DMS79 (cell line): ENCODE measurements around the gene GATAD1.
"Not testable (repeated sequence)": the region's sequence is repeated elsewhere in the genome, so short reads cannot be mapped to it uniquely, and the experiment has no call there.

Experiments used
- DNase-seq: peaks from one replicate; lab custom pipeline; 2025; lab: John Stamatoyannopoulos, UW

GATAD1 gene

DNA sequence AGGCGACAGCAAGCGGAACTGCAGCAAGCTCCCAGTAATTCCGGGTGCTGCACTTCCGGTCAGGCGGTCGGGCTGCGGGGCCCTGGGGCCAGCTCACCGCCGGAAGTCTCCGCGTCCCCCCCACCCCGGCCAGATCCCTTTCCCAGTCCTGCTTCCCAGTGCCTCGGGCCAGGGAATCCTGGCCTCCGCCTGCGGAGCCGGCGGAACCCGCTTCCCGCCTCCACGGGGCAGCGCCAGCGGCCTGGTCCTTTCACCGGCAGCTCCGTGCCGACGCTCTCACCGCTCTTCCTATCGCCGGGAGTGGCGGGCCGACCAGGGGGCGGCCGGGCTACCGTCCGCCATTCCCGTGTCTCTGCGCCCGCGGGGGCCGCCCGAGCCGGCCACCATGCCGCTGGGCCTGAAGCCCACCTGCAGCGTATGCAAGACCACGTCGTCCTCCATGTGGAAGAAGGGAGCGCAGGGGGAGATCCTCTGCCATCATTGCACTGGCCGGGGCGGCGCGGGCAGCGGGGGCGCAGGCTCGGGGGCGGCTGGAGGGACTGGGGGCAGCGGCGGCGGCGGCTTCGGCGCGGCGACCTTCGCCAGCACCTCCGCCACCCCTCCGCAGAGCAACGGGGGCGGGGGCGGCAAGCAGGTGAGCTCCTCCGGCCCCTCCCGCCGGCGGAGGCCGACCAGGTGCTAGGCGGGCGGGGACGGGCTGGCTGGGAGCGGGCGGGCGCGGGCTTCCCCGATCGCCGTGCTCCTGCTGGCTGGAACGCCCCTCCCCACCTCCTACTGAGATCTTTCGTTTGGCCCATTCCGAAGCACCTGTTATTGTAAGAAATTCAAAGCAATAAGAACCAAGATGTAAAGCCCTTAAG lies at the start of gene GATAD1:
TSS of gene GATAD1 (plus strand) at position 138 of the 860 bp plus-strand sequence. CDS start at position 386, 248 bp downstream.
- DNase-seq = peak; percentile 80

GRCh38 chr7:92397542-92397941 lies 49.7 kb upstream of the GATAD1 start:
- DNase-seq = no peak

GRCh38 chr7:92400013-92400412 lies 47.3 kb upstream of the GATAD1 start:
- no peak for DNase-seq

DNA sequence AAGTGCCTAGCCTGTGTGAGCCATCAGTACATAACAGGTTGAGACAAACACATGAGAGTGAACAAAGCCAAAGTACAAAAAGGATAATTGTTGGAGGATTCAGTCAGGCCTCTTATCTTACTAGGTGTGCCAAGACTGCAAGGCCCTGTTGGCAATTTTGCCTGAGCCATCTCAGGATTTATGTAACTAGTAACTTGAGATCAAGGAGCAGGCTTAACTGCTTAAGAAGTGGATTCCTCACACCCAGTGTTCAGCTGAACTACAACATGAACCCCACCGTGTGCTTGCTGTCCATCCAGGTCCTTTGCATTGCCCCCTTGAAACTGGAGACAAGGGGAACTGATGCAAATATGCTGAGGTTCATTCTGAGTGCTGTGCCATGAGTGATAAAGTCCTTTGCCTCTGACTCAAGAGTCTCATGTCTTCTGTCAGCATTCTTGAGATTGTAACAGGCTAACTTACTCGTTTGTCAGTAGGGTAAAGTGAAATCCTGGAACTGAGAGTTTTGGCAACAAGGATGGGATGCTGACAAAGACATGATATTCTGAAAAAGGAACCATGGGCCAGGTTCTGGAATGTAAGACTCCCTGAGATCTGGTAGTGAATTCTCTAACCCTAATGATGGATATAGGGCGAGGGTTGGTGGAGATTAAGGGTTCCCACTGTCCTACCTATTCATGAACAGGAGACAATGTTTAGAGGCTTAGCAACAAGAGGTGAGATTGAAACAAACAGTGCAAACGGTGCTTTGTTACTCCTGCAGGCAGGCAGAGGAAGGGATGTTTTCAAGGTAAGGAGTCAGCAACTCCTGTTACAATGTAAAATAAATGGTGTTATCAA lies 44.1 kb upstream of the GATAD1 start:
- DNase-seq = peak; percentile 38

GRCh38 chr7:92403760-92404074 lies 43.6 kb upstream of the GATAD1 start:
- DNase-seq = no peak

GRCh38 chr7:92404170-92404614 lies 43.1 kb upstream of the GATAD1 start:
- DNase-seq = no peak

DNA sequence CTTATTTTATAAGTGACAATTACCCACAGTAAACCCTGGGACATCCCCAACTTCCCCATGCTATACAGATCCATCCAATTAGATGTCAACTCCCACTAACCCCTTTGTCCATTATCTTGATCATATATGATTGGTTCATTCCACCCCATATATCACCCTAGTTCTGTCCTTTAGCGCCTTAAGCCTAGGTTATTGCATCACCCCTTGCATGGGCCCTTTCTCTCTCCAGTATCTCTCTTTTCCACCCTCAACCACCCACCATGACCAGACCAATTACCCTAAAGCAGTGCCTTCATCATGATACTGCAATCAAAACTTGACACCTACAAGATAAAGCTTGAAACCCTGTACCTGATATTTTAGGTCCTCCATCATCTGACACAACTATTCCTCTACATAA lies 37.9 kb upstream of the GATAD1 start:
- DNase-seq = no peak

DNA sequence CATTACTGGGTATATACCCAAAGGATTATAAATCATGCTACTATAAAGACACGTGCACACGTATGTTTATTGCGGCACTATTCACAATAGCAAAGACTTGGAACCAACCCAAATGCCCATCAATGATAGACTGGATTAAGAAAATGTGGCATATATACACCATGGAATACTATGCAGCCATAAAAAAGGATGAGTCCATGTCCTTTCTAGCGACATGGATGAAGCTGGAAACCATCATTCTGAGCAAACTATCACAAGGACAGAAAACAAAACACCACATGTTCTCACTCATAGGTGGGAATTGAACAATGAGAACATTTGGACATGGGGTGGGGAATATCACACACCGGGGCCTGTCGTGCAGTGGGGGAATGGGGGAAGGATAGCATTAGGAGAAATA lies 37.1 kb upstream of the GATAD1 start:
- DNase-seq = not testable (repeated sequence)

DNA sequence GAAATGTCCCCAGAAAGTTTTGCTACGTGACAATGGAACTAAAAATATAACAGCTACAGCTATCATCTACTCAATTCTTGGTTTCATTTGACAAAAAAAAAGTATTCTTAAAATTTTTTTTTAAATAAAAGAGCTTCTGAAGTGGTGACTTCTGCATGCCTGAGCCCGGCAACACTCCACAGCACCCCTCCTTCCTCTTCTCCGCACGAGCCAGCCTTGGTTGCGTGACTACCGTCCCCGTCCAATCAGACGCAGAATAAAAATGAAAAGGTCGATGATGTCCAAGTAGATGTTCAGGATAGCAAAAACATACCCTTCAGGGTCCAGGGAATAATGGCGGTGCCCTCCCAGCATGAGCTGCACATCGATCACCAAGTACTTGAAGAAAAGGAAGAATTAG lies 34.5 kb upstream of the GATAD1 start:
- no peak for DNase-seq

DNA sequence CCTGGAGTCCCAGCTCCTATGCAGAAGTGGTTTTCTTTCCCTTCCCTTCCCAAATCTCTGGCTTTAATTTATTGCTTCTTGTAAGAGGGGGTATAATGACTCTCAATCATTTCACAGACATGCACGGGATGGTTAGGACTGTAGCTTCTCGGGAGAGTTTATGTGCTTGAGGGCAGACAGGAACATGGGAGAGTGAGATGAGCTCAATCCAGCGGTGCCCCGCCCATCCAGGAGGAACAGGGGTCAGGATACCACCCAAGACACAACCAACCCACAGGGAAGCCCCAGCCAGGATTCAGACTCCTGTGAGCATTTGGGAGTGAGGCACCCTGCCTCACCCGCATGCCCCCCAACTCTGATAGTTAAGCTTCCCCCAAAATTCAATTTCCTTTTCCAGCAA lies 33.7 kb upstream of the GATAD1 start:
- DNase-seq = no peak

- DNase-seq = no peak
These were observed 32.1 kb upstream of the GATAD1 start for GRCh38 chr7:92415225-92415624.

DNA sequence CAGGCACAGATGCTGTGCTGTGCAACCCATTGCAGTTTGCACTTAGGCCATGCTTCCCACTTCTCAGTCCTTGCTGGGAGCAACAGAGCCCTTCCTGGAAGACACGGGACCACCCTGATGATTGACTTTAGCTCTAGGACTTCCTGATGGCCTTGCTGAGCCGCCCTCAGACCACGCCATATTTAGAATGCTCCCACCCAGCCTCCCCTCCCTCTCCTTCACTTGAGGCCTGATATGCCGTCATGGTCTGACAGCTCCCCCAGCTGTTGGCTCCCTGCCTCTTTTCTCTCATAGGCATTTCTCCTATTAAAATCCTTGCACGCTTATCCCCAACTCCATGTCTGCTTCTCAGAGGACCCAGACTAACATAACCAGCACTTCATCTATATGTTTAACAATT lies 29.4 kb upstream of the GATAD1 start:
- no peak for DNase-seq

DNA sequence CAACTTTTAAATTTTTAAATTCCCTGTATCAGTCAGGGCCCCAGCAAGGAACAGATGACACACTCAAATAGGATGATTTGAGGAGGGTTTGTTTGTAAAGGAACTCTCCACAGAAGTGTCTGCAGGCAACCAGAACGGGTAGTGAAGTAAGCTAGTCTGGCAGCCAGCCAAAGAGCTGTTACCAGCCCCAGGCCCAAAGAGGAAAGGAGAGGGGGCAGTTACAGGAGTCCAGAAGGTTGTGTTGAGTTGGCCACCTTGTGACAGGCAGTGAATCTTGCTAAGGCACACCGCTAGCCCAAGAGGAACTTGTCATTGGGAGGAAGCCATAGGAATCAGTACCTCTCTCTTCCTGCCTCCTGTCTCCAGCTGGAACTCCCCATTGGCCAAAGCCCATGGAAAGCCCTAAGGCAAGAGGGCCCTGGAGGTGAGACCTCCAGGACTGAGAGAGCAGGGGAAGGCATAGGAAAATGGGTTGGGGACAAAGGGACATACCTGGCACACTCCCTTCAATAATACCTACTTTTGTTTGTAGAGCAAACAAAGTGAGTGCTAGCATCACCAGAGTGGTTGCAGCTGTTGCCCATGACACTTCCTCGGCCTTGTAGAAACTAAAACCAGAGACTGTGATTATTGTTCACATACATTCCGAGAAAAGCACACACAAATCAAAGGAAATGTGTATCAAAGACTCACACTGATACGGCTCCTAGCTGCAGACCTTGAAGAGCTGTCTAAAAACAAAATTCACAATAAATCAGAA lies 25.4 kb upstream of the GATAD1 start:
- peak; percentile 89 for DNase-seq

GRCh38 chr7:92422926-92423325 lies 24.4 kb upstream of the GATAD1 start:
- no peak for DNase-seq

- DNase-seq = no peak
These were observed 23.6 kb upstream of the GATAD1 start for GRCh38 chr7:92423710-92424131.

DNA sequence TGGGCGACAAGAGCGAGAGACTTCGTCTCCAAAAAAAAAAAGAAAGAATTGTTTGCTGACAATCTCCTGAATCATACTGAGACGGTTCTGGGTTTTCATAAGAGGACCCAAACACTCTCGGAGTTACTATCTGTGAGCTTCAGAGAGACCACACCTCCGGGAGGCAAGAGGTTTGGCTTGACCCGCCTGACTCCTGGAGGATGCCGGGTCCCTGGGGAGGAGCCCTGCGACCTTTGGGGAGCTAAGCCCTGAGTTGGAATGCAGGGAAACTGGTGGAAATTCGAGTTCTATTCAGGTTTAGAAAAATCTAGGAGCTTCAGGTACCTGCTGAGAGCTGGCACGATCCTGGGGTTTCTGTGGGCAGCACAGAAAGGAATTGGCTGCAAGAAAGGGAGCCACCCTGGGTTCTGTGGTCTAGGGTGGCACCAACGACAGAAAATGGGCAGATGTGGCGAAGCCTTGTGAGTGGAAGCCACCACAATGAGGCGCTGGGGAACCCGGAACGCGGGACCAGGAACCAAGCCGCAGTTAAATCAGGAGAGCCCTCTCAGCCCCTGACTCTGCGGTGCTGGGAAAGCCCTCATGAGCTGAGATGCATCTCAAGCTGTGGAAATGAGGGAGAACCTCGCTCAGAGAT lies 21.9 kb upstream of the GATAD1 start:
- no peak for DNase-seq

DNA sequence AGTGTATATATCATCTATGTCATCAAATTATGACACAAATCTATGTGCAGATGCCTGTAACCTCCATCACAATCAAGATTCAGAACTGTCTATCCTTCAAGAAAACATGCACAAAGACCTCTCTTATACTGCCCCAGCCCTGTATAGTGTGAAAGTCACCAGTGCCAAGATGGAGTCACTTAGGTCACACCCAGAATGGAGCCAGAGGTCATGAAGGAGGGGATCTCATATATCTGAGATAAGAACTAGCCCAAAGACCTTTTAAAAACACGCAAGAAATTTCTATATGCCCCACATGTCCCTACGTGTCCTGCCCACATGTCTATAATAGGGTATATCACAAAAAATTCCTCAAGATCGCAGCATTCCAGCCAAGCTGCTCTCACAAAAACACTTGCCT lies 20.1 kb upstream of the GATAD1 start:
- no peak for DNase-seq

DNA sequence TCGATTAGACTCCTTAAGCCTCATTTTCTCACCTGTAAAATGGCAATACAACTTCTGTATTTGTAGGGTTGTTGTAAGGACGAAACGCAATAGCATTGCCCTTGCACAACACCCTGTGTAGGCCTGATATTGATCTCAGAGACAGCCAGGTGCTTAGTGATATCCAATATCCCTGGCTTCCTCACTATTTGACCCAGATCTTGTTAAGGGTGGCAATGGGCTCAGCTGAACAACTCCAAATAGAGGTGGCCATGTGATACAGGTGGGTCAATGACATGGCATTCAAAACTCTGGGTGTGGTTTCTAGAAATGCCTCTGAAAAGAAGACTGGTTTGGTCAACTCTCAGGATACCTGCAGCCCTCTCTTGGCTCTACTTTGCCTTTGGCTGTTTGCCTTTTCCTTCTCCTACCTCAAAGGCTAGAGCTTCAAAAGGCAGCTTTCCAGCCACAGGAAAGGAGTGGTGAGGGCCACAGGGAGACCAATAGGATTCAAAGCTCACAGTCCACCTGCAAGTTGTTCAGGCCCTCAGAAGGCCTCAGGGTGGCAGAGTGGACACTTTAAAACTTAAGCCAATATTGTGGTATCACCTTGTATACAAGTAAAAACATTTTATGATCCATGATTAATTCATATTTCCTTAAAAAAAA lies 14.9 kb upstream of the GATAD1 start:
- DNase-seq = no peak

- no peak for DNase-seq
These were observed 14.3 kb upstream of the GATAD1 start for GRCh38 chr7:92433019-92433418.

GRCh38 chr7:92435542-92435941 lies 11.7 kb upstream of the GATAD1 start:
- no peak for DNase-seq
